WI38 (cell line): ENCODE data around the gene HSPG2.

Experiments
- H3K4me3 ChIP-seq: 2 replicates; pipeline ENCODE4 v1.5.1; 2011; ENCODE audit warnings: low read depth, mild to moderate bottlenecking, control low read depth, low read length
- CTCF ChIP-seq: IDR thresholded peaks from 2 replicates; pipeline ENCODE4 v1.5.1; 2012; ENCODE audit warnings: low read depth, mild to moderate bottlenecking, control low read depth, low read length

Gene HSPG2

GRCh38 chr1:21854090-21854750 lies 82.9 kb downstream of the HSPG2 start:
- no peak for TF ChIP-seq CTCF
- H3K4me3 ChIP-seq: no peak overlapping the region

GRCh38 chr1:21853131-21853427 lies 84.0 kb downstream of the HSPG2 start:
- H3K4me3 ChIP-seq: no peak overlapping the region
- no peak for TF ChIP-seq CTCF

GRCh38 chr1:21852282-21853130 lies 84.6 kb downstream of the HSPG2 start:
- TF ChIP-seq CTCF: no peak
- H3K4me3 ChIP-seq: no peak overlapping the region

GRCh38 chr1:21851430-21852250 lies 85.5 kb downstream of the HSPG2 start:
- H3K4me3 ChIP-seq: no peak overlapping the region

GRCh38 chr1:21849909-21850576 lies 87.1 kb downstream of the HSPG2 start:
- TF ChIP-seq CTCF: no peak

More at GRCh38 chr1:21851430-21852250, 85.5 kb downstream of the HSPG2 start:
- TF ChIP-seq CTCF: no peak

GRCh38 chr1:21848524-21849174 lies 88.5 kb downstream of the HSPG2 start:
- no peak for TF ChIP-seq CTCF
- no peak overlapping the region for H3K4me3 ChIP-seq

More at GRCh38 chr1:21849909-21850576, 87.1 kb downstream of the HSPG2 start:
- no peak overlapping the region for H3K4me3 ChIP-seq
